GM20431 (cell line): ENCODE results near the gene PRKG1.
"Not testable (repeated sequence)": the region's sequence is repeated elsewhere in the genome, so short reads cannot be mapped to it uniquely, and the experiment has no call there.

ENCODE experiments used
- in situ Hi-C: fragments of 300-500 bp; cut with MseI, MboI; formaldehyde crosslinking; loops from one replicate; pipeline ENCODE4 v1.15.0; 2020; ENCODE audit warnings: low sequenced_read_pairs; ENCODE audit not compliant: unreplicated experiment

The PRKG1 gene

DNA sequence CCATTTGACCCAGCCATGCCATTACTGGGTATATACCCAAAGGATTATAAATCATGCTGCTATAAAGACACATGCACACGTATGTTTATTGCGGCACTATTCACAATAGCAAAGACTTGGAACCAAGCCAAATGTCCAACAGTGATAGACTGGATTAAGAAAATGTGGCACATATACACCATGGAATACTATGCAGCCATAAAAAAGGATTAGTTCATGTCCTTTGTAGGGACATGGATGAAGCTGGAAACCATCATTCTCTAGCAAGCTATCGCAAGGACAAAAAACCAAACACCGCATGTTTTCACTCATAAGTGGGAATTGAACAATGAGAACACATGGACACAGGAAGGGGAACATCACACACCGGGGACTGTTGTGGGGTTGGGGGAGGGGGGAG lies 138.7 kb downstream of the PRKG1 start:
- in situ Hi-C loops: not testable (repeated sequence)

DNA sequence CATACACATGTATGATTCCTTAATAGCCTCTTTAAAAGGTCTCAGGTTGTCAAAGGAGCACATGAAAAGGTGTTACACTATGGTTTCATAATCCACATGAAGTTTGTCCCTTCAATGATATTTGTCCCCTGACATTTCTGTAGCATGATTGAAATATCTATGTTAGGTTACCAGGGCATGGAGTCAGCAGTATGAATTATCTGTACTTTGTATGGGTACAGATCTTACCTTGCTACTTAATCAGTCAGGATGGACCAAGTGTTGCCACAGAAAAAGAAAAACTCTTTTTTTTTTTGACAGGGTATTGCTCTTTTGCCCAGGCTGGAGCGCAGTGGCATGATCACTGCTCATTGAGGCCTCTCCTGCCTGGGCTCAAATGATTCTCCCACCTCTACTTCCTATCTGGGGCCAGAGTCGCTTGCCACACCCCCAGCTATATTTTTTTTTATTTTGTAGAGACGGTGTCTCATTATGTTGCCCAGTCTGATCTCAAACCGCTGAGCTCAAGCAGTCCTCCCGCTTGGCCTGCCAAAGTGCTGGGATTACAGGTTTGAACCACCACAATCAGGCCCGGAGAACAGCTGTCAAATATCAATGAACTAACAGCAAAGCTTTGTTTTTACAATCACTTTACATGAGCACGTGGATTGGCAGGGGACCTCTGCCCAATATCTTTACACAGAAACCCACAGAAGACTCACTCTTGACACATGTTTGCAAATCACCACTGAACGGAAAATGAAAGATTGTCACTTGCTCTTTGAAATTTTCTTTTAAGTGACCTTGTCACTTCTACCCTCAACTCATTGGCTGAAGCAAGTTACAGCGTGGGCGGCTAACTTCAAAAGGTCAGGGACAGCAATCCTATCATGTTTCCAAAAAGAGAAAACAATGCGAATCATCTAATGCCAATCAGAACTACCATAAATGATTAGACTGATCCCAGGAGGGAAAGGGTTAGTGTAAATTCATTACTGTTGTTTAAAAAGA lies 140.2 kb downstream of the PRKG1 start:
- in situ Hi-C loops: no loop called here

DNA sequence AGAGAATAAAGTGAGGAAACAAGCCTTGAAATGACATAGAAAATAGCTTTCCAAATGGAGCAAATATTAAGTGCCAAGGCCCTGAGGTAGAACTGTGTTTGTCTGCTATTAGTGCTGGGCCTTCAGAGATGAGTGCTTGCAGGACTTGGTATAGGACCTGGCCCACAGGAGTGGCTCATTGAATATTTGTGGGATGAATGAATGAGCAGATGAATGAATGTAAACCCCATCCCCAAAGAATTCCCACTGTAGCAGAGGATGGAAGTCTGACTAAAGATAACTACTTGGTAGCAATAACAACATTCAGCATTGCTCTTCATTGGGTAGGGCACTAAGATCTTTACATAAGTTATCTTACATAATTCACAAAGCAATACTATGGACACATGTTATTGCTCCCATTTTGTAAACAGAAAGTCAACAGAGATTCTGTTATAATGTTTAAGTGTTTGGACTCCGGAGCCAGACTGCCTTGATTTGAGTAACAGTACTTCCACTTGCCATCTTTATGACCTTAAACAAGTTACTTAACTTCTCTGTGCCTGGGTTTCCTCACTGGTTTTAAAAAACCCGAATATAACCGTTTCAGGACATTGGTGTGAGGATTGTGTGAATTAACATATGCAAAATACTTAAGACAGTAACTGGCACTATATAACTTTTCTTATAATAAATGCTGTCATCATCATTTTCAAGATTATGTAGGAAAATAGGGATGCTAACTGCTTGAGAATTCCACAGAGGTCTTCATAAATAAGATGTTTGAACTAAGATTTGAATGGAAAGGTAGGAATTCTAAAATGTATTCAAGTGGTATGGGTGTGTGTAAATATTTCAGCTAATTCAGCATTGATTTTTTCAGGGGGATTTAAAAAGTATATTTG lies 141.9 kb downstream of the PRKG1 start:
- in situ Hi-C loops: no loop called here

DNA sequence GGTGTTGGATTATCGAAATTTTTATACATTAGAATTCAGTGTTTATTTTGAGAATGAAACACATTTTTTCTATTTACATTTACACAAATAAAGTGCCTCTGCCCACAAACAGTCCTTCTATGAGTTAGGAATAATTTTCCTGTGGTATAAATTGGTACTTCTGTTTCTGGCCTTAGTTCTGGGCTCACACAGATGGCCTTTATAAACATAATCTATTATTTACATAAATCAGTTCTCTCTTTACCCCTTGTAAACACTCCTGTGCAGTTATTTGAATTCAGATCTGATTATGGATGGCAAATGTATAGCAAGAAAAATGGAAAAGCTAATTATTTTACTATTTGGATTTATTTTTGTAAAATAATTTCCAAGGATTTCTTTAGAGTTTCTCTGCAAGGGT lies 143.2 kb downstream of the PRKG1 start:
- in situ Hi-C loops: no loop called here

DNA sequence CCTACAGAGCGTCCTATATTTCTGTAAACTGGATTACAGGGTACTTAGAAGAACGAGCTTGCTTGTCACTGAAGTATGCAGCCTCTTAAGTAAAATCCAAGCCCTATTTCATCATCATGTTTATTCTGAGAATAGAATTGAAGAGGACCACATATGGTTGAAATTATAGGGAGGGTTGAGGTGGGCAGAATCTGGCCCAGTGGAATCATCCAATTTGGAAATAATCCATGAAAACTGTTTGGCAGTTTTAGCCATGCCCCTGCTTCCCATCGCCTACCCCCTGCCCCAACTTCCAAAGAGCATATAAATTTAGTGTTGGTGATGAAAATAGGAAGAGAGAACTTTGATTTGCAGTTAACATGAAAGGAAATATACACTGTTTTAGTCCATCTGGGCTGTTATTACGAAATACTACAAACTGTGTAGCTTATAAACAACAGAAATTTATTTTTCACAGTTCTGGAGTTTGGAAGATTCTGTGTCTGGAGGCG lies 150.4 kb downstream of the PRKG1 start:
- in situ Hi-C loops: no loop called here

DNA sequence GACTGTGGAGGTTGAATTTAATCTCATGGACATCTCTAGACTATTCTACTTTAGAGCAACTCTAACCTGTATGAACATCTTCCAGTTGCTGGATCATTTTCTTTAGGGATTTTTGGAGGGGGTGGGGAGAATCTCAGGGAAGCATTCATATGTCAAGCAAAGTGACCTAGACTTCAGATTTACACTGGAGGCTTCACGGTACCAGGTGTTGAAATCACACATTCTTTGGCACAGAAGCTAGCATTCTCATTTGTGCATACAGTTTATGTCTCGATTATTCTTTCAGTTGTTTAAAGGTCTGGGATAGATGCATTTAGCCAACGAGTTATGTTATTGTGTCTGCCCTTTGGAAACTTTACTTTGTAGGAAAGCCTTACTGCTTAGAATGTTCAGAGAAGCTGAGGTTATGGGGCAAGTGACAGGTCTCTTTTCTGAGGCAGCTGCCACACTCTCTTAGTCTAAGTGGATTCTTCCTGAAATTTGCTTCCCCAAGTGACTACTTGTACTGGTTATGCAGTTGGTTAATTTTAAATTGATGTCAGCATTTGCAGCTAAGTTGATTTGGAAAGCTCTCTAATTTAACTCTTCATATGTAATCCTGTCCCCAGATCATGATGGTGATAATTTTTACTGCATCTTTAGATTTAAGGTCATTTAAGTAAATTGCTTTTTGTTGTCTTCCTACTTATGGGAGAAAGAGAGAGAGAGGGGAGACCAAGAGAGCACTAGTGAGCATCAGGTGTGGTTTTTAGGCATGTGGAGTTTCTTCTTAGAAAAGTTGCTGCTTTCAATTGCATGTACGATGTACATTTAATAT lies 153.8 kb downstream of the PRKG1 start:
- in situ Hi-C loops: no loop called here

DNA sequence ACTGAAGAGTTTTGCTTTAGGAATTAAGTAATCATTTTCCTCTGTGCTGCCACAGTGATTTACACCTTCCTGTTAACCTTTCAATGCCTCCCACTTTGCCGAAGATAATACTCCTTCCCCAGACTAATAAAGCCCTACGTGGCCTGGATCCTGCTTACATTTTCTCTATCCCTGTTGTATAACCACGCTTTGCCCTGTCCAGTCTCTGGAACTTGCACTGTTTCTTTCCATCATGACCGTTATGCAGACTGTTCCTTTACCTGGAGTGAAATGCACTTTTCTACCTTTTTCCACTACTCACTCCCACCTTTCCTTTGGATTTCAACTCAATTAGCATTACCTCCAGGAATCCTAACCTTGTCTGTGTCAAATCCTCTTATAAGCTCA lies 154.4 kb downstream of the PRKG1 start:
- in situ Hi-C loops: no loop called here

DNA sequence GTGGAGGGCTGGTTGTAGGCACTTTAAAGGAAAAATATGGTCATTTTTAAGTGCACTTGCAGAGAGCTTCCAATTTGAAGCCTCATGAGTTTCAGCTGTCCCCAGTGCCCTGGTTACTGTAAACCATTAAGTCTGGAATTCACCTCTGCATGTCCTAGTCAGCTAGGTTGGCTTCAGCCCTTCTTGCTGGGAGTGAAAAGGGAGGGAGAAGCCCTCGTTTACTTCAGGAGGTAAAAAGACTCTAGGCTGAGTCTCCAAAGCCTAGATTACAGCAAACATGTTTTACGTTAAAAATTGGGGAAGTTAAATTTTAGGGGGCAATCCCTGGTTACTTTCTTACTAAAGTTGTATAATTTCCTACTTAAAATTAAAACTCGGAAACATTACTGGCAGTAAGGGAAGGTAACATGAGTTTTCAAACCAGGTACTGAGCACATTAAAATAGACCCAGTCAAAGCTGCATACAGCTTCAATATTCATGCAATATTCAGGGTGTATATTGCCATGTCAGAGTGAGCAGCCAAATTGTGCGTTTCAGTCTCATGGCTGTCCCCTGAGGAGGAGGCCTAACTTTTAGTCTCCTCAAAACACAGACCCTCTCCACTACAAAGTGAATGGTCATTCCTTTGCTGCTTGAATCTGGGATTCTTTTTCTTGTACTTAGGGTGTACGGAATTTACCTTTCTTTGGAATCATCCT lies 156.7 kb downstream of the PRKG1 start:
- in situ Hi-C loops: no loop called here

DNA sequence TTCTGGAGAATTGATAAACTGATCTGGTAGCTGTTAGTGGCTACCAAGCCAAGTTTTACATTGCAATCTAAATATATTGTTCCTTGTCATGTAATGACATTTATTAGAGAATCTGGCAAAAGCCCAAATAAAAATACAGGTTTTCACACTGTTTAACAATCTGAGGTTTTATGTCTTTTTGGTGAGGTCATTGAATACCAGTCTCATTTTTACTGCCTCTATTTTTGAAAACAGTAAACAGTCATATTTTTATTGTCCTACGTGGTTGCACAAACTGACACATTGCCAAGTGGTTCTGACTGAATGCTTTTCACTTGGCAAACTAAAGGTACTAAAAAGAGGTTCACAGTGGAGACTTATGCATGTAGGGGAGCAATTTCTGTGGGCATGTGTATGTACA lies 157.5 kb downstream of the PRKG1 start:
- in situ Hi-C loops: no loop called here

DNA sequence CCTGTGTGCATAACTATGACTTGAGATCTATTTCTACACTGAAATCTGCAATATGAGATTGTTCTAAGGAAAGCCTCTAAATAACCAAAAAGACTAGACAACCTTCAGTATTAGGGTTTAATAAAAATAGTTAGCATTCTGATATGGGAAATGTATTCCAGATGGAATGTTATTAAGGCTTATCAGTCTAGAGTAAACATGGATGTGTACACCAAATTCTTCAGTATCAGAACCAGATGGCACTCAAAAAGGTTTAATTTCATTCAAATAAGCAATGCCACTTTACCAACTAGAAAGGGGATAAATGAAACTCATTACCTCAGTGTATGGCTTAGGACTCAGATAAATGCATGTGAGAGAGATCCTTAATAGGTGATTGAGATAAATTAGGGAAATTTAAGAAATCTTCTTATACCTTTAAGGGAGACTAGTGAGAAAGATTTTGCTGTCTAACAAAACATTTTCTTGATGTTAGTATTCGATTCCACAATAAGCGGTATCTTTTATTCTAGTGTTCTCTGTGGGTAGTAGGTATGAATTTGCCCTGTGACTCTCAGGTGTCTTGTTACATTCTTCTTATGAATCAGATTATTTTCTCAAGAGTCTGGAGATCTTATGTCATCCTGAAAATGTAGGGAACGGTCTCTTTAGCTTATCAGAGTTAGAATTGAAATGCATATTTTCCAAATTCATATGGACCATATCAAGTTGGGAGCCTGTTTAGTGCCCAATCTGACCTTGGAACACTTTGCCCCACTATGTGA lies 159.2 kb downstream of the PRKG1 start:
- in situ Hi-C loops: no loop called here

DNA sequence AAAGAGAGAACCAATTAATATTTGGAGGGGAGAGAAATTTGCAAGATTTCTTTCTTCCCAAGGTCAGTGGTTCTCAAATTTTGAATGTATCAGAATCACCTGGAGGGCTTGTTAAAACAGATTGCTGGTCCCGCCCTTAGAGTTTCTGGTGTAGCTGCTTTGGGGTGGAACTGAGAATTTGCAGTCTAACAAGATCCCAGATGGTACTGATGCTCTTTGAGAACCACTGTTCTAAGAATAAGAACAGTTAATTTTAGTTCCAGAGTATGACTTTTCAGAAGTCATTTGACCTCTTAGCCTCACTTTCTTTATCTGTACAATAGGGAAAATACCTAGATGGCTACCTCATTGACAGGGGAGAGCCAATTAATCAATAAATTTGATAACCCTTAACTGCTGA lies 161.6 kb downstream of the PRKG1 start:
- in situ Hi-C loops: no loop called here

DNA sequence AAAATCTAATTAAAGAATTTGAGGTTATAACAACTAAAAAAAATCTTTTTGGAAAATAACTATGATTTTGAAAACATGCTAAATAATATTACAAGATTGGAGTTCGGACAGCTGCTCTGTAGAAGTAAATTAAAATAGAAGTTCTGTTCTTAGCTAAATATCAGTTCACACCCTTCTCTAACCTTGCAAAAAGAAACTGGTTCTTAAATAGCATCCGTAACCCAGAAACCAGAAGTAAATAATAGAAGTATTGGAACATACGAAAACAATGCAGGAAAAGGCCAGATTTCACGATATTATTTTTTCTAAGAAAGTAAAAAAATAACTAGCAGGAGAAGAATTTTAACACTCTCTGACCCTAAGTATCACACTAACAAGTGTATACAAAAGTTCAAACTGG lies 164.7 kb downstream of the PRKG1 start:
- in situ Hi-C loops: no loop called here

DNA sequence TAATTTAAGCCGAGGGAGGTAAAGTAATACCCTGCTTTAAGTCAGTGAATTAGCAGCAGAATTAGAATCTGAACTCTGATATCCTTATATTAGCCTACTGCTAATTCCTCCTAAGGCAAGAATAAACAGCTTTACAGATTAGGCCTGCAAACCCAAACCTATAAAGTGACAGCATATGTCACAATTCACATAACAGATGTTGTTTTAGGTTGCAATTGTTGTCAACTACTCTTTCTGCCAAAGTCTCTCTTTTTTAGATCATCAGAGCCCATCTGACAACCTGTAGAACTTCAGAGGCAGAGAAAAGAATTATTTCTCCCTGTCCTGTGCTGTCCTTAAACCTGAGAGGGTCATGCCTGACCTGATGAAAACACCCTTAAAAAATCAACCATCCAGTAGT lies 167.2 kb downstream of the PRKG1 start:
- in situ Hi-C loops: no loop called here

DNA sequence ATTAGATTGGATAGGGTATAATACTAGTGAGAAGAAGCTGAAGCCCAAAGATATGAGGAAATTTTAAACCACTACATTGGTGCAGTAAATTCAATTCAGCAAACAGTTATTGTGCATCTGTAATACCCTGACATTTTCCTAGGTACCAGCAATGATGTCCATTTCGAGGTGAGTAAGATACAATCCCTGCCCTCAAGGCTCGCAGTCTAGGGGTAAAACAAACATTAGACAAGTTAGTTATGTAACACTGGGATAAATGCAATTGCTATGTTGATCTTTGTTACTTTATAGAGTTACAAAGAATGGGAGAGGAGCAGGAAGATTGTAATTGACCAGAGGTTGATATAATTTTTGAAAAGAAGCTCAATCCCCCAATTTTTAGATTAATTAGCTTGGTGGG lies 168.1 kb downstream of the PRKG1 start:
- in situ Hi-C loops: no loop called here

DNA sequence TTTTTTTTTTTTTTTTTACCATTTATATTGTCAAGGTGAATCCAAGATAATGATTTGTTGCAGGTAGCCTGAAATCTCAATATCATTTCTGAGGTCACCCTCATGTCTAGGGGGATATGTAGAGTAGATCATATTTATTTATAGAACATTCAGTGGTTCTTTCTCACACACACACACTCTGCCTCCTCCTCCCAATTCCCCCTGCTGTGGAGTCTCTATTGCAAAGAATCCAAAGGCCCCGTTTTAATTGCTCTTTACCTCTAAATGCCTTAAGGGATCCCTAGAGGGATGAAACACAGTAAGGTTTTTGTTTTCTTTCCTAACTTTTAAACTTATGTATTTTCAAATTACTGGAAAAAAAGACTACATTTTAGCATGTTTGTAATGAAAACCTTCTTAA lies 170.0 kb downstream of the PRKG1 start:
- in situ Hi-C loops: no loop called here

DNA sequence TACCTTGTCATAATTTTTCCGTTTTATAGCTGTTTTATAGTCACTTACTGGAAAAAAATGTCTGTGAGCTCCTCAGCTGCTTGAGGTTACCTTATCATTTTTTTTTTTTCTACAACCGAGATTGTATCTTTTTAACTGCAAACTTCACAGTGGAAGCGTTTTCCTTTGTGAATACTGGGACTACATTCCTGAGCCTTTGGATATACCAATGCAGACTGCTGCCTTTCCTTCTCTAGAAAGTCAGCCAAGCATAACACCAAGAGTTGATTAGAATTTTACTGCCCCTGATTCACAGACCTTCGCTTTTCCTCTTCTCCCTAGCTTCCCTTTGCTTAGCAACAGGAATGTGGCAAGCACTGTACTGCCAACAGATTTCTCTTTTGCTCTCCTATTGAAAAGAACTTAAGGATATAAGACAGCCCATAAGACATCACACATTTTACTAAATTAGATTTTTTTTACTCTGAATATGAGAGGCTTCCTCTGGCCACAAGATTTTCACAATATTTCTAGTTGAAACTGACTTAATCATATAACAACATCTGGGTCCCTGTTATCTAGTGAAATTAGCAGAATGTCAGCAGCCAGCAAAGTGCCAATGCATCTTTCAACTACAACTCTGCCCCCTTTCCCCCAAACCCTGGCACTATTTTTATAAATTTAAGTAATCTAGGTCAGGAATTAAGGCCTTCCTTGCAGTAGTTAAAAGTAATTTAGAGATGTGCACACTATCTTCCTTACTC lies 170.6 kb downstream of the PRKG1 start:
- in situ Hi-C loops: no loop called here

DNA sequence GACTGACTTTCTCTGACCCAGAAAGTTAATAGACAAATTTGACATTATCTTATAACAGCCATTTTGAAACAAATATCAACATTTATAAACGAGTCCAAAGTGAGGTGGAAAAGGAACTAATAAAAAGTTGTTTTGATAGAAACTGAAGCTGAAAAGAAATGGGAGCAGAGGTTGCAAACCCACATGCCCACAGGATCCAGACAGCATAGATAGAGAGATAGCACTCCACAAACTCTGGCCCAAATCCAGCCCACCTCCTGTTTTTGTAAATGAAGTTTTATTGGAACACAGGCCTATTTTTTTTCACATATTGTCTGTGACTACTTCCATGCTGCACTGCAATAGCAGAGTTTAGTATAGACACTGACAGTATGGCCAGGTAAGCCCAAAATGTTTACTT lies 171.9 kb downstream of the PRKG1 start:
- in situ Hi-C loops: no loop called here

DNA sequence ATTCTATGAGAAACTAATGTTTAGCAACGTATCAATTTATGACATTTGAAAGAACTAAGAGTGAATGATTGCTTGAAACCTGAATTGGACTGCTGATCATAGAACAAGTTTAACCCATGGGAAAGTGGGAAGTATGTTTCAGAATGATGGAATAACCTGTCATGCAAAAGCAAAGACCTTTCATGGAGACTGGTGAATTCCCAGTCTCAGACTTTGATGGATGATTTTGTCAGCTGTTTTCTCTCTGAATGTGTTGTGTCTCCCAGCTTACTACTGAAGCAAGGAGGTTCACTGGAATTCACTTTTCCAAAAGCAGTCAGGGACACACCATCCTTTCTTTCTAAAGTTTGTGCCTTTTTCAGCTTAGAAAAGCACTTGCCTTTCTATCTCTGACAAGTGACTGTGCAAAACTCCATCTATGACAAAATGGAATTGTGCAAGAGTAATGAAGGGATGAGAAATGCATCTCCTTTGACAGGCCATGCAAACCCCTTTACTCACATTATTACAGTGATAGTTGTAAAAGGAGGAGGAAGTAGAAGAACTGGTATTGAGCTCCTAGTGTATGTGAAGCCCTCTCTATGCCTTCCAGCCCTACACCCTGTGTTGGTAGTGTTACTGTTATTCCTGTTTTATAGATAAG lies 176.1 kb downstream of the PRKG1 start:
- in situ Hi-C loops: no loop called here
